DND-41 (cell line): ENCODE data around the gene SMIM1.

Experiments
- EZH2 ChIP-seq: IDR thresholded peaks from 3 replicates; pipeline ENCODE4 v1.6.1; 2012; ENCODE audit warnings: borderline replicate concordance, low read depth, mild to moderate bottlenecking, moderate library complexity, low read length, inconsistent platforms; ENCODE audit not compliant: severe bottlenecking
- TF ChIP-seq, protein P1 (sequence below): IDR thresholded peaks from 2 replicates; pipeline ENCODE4 v1.5.1; 2012; ENCODE audit warnings: borderline replicate concordance, low read length, moderate library complexity, mild to moderate bottlenecking; ENCODE audit not compliant: poor library complexity, severe bottlenecking; ENCODE audit errors: extremely low read depth

- TF ChIP-seq, protein P1, sequence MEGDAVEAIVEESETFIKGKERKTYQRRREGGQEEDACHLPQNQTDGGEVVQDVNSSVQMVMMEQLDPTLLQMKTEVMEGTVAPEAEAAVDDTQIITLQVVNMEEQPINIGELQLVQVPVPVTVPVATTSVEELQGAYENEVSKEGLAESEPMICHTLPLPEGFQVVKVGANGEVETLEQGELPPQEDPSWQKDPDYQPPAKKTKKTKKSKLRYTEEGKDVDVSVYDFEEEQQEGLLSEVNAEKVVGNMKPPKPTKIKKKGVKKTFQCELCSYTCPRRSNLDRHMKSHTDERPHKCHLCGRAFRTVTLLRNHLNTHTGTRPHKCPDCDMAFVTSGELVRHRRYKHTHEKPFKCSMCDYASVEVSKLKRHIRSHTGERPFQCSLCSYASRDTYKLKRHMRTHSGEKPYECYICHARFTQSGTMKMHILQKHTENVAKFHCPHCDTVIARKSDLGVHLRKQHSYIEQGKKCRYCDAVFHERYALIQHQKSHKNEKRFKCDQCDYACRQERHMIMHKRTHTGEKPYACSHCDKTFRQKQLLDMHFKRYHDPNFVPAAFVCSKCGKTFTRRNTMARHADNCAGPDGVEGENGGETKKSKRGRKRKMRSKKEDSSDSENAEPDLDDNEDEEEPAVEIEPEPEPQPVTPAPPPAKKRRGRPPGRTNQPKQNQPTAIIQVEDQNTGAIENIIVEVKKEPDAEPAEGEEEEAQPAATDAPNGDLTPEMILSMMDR, result no peak
- no peak for TF ChIP-seq EZH2
Measured at GRCh38 chr1:3743421-3743820, 29.1 kb upstream of the SMIM1 start.
